ENCODE measurements around the gene RPL21.
"Not testable (repeated sequence)": the region's sequence is repeated elsewhere in the genome, so short reads cannot be mapped to it uniquely, and the experiment has no call there.

Gene RPL21

GRCh38 chr13:27290715-27291114 is 39.4 kb downstream of the RPL21 start:
- H3K79me2 ChIP-seq (ENCODE audit: insufficient read depth, low read length) = no peaks in the 10 kb centered on the region
- H3F3A ChIP-seq (ENCODE audit: insufficient read depth) = no peaks in the 10 kb centered on the region
- no peaks in the 10 kb centered on the region for H3K27me3 ChIP-seq (ENCODE audit: low read length)
- H4K20me1 ChIP-seq (ENCODE audit: low read depth, low read length) = no peaks in the 10 kb centered on the region
- H3K4me3 ChIP-seq (ENCODE audit: insufficient read depth, low read length, poor library complexity, severe bottlenecking) = no peak overlapping the region
- no peak for TF ChIP-seq EZH2phosphoT487 (conservative IDR thresholded peaks at IDR 0.05; ENCODE audit: low read length)
- no peak for TF ChIP-seq CTCF (IDR thresholded peaks at IDR 0.05; ENCODE audit: insufficient read depth, low read length, poor library complexity, severe bottlenecking)
- H3K9me2 ChIP-seq (replicated peaks; ENCODE audit: insufficient read depth, low read length) = no peaks in the 10 kb centered on the region
- no peak overlapping the region for H3K4me2 ChIP-seq (ENCODE audit: low read depth, low read length, poor library complexity, severe bottlenecking)
- H2AFZ ChIP-seq (ENCODE audit: low read depth, low read length, severe bottlenecking) = no peak overlapping the region
- H3K9ac ChIP-seq (ENCODE audit: low read length) = no peak overlapping the region
- no peak overlapping the region for H3K27ac ChIP-seq (ENCODE audit: low read depth, low read length)
- no peaks in the 10 kb centered on the region for H3K36me3 ChIP-seq (ENCODE audit: low read length)
- H3K9me3 ChIP-seq (ENCODE audit: insufficient read depth, low read length) = no peaks in the 10 kb centered on the region

DNA sequence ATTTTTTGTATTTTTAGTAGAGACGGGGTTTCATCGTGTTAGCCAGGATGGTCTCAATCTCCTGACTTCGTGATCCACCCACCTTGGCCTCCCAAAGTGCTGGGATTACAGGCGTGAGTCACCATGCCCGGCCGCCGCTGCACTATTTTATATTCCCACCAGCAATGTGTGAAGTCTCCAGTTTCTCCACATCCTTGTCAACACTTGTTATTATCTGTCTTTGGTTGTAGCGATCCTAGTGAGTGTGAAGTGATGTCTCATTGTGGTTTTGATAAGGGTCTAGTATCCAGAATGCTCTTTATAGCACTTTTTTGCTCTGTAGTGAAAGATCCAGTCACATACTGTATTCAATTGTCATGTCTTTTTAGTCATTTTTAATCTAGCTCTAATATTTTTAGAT is 40.6 kb downstream of the RPL21 start:
- H3K4me3 ChIP-seq (ENCODE audit: insufficient read depth, low read length, poor library complexity, severe bottlenecking); H2AFZ ChIP-seq (ENCODE audit: low read depth, low read length, severe bottlenecking); H3K9me2 ChIP-seq (replicated peaks; ENCODE audit: insufficient read depth, low read length); H3K9me3 ChIP-seq (ENCODE audit: insufficient read depth, low read length); H3K9ac ChIP-seq (ENCODE audit: low read length); H3K27ac ChIP-seq (ENCODE audit: low read depth, low read length); H3K79me2 ChIP-seq (ENCODE audit: insufficient read depth, low read length); H4K20me1 ChIP-seq (ENCODE audit: low read depth, low read length); H3K36me3 ChIP-seq (ENCODE audit: low read length); H3F3A ChIP-seq (ENCODE audit: insufficient read depth); H3K4me2 ChIP-seq (ENCODE audit: low read depth, low read length, poor library complexity, severe bottlenecking); H3K27me3 ChIP-seq (ENCODE audit: low read length): not testable (repeated sequence)

DNA sequence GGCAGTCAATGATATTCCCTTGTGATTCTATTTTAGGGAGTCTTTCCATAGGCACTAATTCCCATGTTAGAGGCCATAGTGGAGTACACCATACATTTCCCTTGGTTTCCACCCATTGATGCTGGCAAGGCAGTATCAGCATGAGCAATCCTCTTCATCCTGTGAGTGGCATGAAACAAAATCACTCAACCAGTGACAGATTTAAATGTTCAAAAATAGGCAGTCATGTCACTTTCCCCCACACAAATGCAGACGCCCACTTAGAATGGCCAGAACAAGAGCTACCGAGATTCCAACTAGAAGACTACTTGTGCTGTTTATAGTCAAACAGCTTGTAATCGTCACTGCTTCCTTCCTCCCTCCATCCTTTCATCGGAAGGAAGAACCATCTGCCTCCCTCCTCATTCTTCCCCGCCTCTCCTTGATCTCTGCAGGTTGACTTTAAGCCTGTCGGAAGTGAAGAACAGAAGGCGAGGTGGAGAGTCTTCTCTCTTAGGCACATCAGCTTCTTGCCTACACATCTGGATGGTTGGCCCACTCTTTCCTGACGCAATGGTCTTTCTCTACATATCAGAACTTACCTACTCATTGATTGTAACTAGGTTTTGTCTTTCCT is 41.8 kb downstream of the RPL21 start:
- H3K9me2 ChIP-seq (replicated peaks; ENCODE audit: insufficient read depth, low read length) = no peaks in the 10 kb centered on the region
- H3K27ac ChIP-seq (ENCODE audit: low read depth, low read length) = peak overlapping the region; percentile 64
- no peak overlapping the region for H3K4me3 ChIP-seq (ENCODE audit: insufficient read depth, low read length, poor library complexity, severe bottlenecking)
- H3F3A ChIP-seq (ENCODE audit: insufficient read depth) = no peaks in the 10 kb centered on the region
- H3K4me2 ChIP-seq (ENCODE audit: low read depth, low read length, poor library complexity, severe bottlenecking) = peak overlapping the region; percentile 9
- no peaks in the 10 kb centered on the region for H4K20me1 ChIP-seq (ENCODE audit: low read depth, low read length)
- H3K79me2 ChIP-seq (ENCODE audit: insufficient read depth, low read length) = no peaks in the 10 kb centered on the region
- no peak overlapping the region for H2AFZ ChIP-seq (ENCODE audit: low read depth, low read length, severe bottlenecking)
- no peak overlapping the region for H3K9ac ChIP-seq (ENCODE audit: low read length)
- TF ChIP-seq EZH2phosphoT487 (conservative IDR thresholded peaks at IDR 0.05; ENCODE audit: low read length) (no peak), CTCF (IDR thresholded peaks at IDR 0.05; ENCODE audit: insufficient read depth, low read length, poor library complexity, severe bottlenecking) (no peak)
- H3K9me3 ChIP-seq (ENCODE audit: insufficient read depth, low read length) = no peaks in the 10 kb centered on the region
- no peaks in the 10 kb centered on the region for H3K27me3 ChIP-seq (ENCODE audit: low read length)
- no peaks in the 10 kb centered on the region for H3K36me3 ChIP-seq (ENCODE audit: low read length)

- no peaks in the 10 kb centered on the region for H3K79me2 ChIP-seq (ENCODE audit: insufficient read depth, low read length)
- H3K9me2 ChIP-seq (replicated peaks; ENCODE audit: insufficient read depth, low read length) = no peaks in the 10 kb centered on the region
- TF ChIP-seq EZH2phosphoT487 (conservative IDR thresholded peaks at IDR 0.05; ENCODE audit: low read length) = no peak
- TF ChIP-seq CTCF (IDR thresholded peaks at IDR 0.05; ENCODE audit: insufficient read depth, low read length, poor library complexity, severe bottlenecking) = no peak
- no peaks in the 10 kb centered on the region for H4K20me1 ChIP-seq (ENCODE audit: low read depth, low read length)
- H3K4me3 ChIP-seq (ENCODE audit: insufficient read depth, low read length, poor library complexity, severe bottlenecking) = no peak overlapping the region
- no peaks in the 10 kb centered on the region for H3K36me3 ChIP-seq (ENCODE audit: low read length)
- H3K9me3 ChIP-seq (ENCODE audit: insufficient read depth, low read length) = no peaks in the 10 kb centered on the region
- H3K9ac ChIP-seq (ENCODE audit: low read length) = no peak overlapping the region
- H3K27ac ChIP-seq (ENCODE audit: low read depth, low read length) = peak overlapping the region; percentile 64
- H3F3A ChIP-seq (ENCODE audit: insufficient read depth) = no peaks in the 10 kb centered on the region
- H3K27me3 ChIP-seq (ENCODE audit: low read length) = no peaks in the 10 kb centered on the region
- H2AFZ ChIP-seq (ENCODE audit: low read depth, low read length, severe bottlenecking) = no peak overlapping the region
- H3K4me2 ChIP-seq (ENCODE audit: low read depth, low read length, poor library complexity, severe bottlenecking) = peak overlapping the region; percentile 9
Measured at GRCh38 chr13:27293873-27294515, 42.6 kb downstream of the RPL21 start.

Data from SU-DHL-6 (cell line).